Psoas muscle (tissue), 8 donors: ENCODE data around the gene DCTN2. TPM values are rescaled to one million over a fixed set of nuclear protein-coding genes. Genes with fewer than 3 reads are reported as not detected.

Source experiments
- ATAC-seq, 4 donors: fragments of 200-7000 bp; cut with Tn5 transposase; one replicate each; pipeline ENCODE4 v1.9.1; 2020; ENCODE audit warnings: moderate library complexity in 3 of 4, mild to moderate bottlenecking in 2 of 4
- DNase-seq, 2 donors: peaks; one replicate each; pipeline ENCODE4 v3.0.0-alpha.2; 2020
- H3K27ac ChIP-seq: fragments of 200-600 bp; one replicate; pipeline ENCODE4 v1.8.0; 2022
- H3K27me3 ChIP-seq, 3 donors: fragments of 200-600 bp in 1 of 3; one replicate each; pipeline versions ENCODE4 v1.6.1 to v1.8.0; 2013 to 2022; ENCODE audit warnings: low read length in 2 of 3, mild to moderate bottlenecking in 2 of 3, moderate library complexity in 1 of 3; ENCODE audit not compliant: insufficient read depth in 3 of 3
- H3K36me3 ChIP-seq, 2 donors: fragments of 200-600 bp in 1 of 2; one replicate each; pipeline versions ENCODE4 v1.6.1 to v1.8.0; 2013 to 2022; ENCODE audit warnings: low read depth in 1 of 2, mild to moderate bottlenecking in 1 of 2, moderate library complexity in 1 of 2; ENCODE audit not compliant: insufficient read depth in 1 of 2
- H3K4me1 ChIP-seq: fragments of 200-600 bp; one replicate; pipeline ENCODE4 v1.8.0; 2022
- H3K4me3 ChIP-seq: fragments of 200-600 bp; one replicate; pipeline ENCODE4 v1.8.0; 2022; ENCODE audit warnings: mild to moderate bottlenecking
- H3K9me3 ChIP-seq: fragments of 200-600 bp; one replicate; pipeline ENCODE4 v1.8.0; 2022
- CTCF ChIP-seq: fragments of 200-600 bp; IDR thresholded peaks from one replicate; pipeline ENCODE4 v1.8.0; 2022; ENCODE audit warnings: antibody characterized with exemption
- WGBS, 3 donors: extraction: QIAGEN DNeasy Blood & Tissue Kit; methylation state at CpG; one replicate each; pipeline versions ENCODE4 v1.1.6 to v1.1.7; 2013; 5-methylcytosine and 5-hydroxymethylcytosine counted together
- intact Hi-C, 2 donors: fragments of 100-400 bp; cut with DNase I; formaldehyde crosslinking; loops; one replicate each; pipeline versions ENCODE4 v1.11.0 to v1.14.2; 2022
- polyA plus RNA-seq, 3 donors: library from polyadenylated mRNA; stranded (reverse); fragments of 200-250 nt; gene quantifications; one replicate each; pipeline ENCODE4 v1.2.3, GENCODE V29; 2013
- total RNA-seq, 4 donors: library from RNA; stranded (reverse); fragmentation: NEBNext Ultra II Directional in 2 of 4; extraction: Animal tissue kit (Norgen Biotek cat#: 25700) in 2 of 4; gene quantifications; one replicate each; pipeline versions ENCODE4 v1.2.1 to v1.2.4, GENCODE V29; 2021 to 2023
- donor health status: healthy with polysubstance abuse.
- donor health status: DM: no; HTN: no; CAD: no; lungs with moderate emphysema.
- donor health status: Bipolar disorder and iron deficiency.
- donor health status: healthy.
- donor health status: DM: yes; HTN: yes; CAD: no.
- donor health status: DM: no; HTN: no; CAD: no.
- donor health status: DM: no; HTN: no; CAD: no.
- donor health status: DM: yes; HTN: yes; CAD: no.

DCTN2 gene
- total and polyA plus RNA-seq, 7 donors: 91.0 to 165 (median 108) TPM

- no peak for TF ChIP-seq CTCF
- ATAC-seq: no peak
- WGBS, 3 donors: 42 to 51% (median 43%) methylated on average over 5 of the region's 5 CpGs
Observed at GRCh38 chr12:57483466-57483865, 63.5 kb downstream of the DCTN2 start.

GRCh38 chr12:57481671-57482070 is 65.3 kb downstream of the DCTN2 start:
- Histone ChIP-seq H3K36me3 (no peaks in the 10 kb centered on the region), H3K4me3 (no peak overlapping the region), H3K27ac (no peak overlapping the region), H3K27me3 (peaks cover 0 to 9% (median 7%) of the 10 kb centered on the region in 3 donors), H3K9me3 (no peaks in the 10 kb centered on the region), H3K4me1 (no peaks in the 10 kb centered on the region)
- no peak for TF ChIP-seq CTCF
- no peak for DNase-seq
- intact Hi-C loops: no loop called here
- whole genome bisulfite sequencing, 3 donors: 62 to 86% (median 68%) methylated on average over 1 of the region's 1 CpG
- ATAC-seq: no peak

More at GRCh38 chr12:57483466-57483865, 63.5 kb downstream of the DCTN2 start:
- H3K27ac ChIP-seq: no peak overlapping the region
- no peak overlapping the region for H3K4me3 ChIP-seq
- intact Hi-C loops: no loop called here
- no peaks in the 10 kb centered on the region for H3K9me3 ChIP-seq
- no peaks in the 10 kb centered on the region for H3K36me3 ChIP-seq
- H3K27me3 ChIP-seq: peaks cover 0 to 3% (median 2%) of the 10 kb centered on the region in 3 donors
- peaks cover under 1% of the 10 kb centered on the region for H3K4me1 ChIP-seq
- peak in 1 of 2 donors; percentile 19 for DNase-seq

Other genes starting within 250 kb of the DCTN2 start
- gene R3HDM2, start 116.1 kb downstream of the DCTN2 start, total RNA-seq: 10 to 100 TPM; 41.4 to 64.9 (median 45.0) TPM
- 10 to 100 TPM; 12.1 to 22.6 (median 20.9) TPM for gene R3HDM2, start 116.1 kb downstream of the DCTN2 start, polyA plus RNA-seq
- gene INHBC, start 112.4 kb downstream of the DCTN2 start, total RNA-seq: under 1 TPM in 2 of 4 donors, not detected in 2; 0.18 to 0.21 TPM
- gene INHBC, start 112.4 kb downstream of the DCTN2 start, polyA plus RNA-seq: under 1 TPM in 1 of 3 donors, not detected in 2; 0.05 TPM
- 1 to 10 TPM in 2 of 4 donors, under 1 TPM in 2; 0.23 to 6.8 (median 2.1) TPM for gene INHBE, start 91.9 kb downstream of the DCTN2 start, total RNA-seq
- 1 to 10 TPM in 1 of 3 donors, under 1 TPM in 2; 0.18 to 1.4 (median 0.18) TPM for gene INHBE, start 91.9 kb downstream of the DCTN2 start, polyA plus RNA-seq
- gene GLI1, start 87.4 kb downstream of the DCTN2 start, total RNA-seq: under 1 TPM in 3 of 4 donors, not detected in 1; 0.07 to 0.86 (median 0.61) TPM
- under 1 TPM; 0.21 to 0.34 (median 0.23) TPM for gene GLI1, start 87.4 kb downstream of the DCTN2 start, polyA plus RNA-seq
- 1 to 10 TPM; 1.3 to 5.4 (median 4.1) TPM for gene ARHGAP9, start 67.3 kb downstream of the DCTN2 start, total RNA-seq
- 1 to 10 TPM in 2 of 3 donors, under 1 TPM in 1; 0.91 to 2.0 (median 1.4) TPM for gene ARHGAP9, start 67.3 kb downstream of the DCTN2 start, polyA plus RNA-seq
- gene MARS1, start 59.1 kb downstream of the DCTN2 start, total RNA-seq: 10 to 100 TPM; 68.6 to 88.0 (median 83.7) TPM
- 10 to 100 TPM; 41.2 to 97.4 (median 77.7) TPM for gene MARS1, start 59.1 kb downstream of the DCTN2 start, polyA plus RNA-seq
- gene DDIT3, start 26.7 kb downstream of the DCTN2 start, total RNA-seq: 10 to 100 TPM; 11.1 to 59.5 (median 19.6) TPM
- gene DDIT3, start 26.7 kb downstream of the DCTN2 start, polyA plus RNA-seq: 100 to 1,000 TPM in 1 of 3 donors, 10 to 100 TPM in 2; 62.5 to 224 (median 68.9) TPM
- 10 to 100 TPM; 29.5 to 52.9 (median 39.5) TPM for gene MBD6, start 24.4 kb downstream of the DCTN2 start, total RNA-seq
- 10 to 100 TPM; 11.6 to 18.4 (median 17.5) TPM for gene MBD6, start 24.4 kb downstream of the DCTN2 start, polyA plus RNA-seq
- gene KIF5A, start 2.9 kb upstream of the DCTN2 start, total RNA-seq: under 1 TPM in 3 of 4 donors, not detected in 1; 0.04 to 0.21 (median 0.14) TPM
- gene KIF5A, start 2.9 kb upstream of the DCTN2 start, polyA plus RNA-seq: under 1 TPM; 0.01 to 0.18 (median 0.04) TPM
- gene PIP4K2C, start 44.0 kb upstream of the DCTN2 start, total RNA-seq: 10 to 100 TPM in 2 of 4 donors, 1 to 10 TPM in 2; 8.1 to 13.3 (median 9.9) TPM
- 10 to 100 TPM in 2 of 3 donors, 1 to 10 TPM in 1; 7.7 to 16.4 (median 16.0) TPM for gene PIP4K2C, start 44.0 kb upstream of the DCTN2 start, polyA plus RNA-seq
- 1 to 10 TPM; 3.5 to 9.1 (median 4.2) TPM for gene DTX3, start 57.6 kb upstream of the DCTN2 start, total RNA-seq
- 1 to 10 TPM; 4.4 to 5.2 (median 4.5) TPM for gene DTX3, start 57.6 kb upstream of the DCTN2 start, polyA plus RNA-seq
- 1 to 10 TPM; 2.9 to 9.2 (median 3.5) TPM for gene ARHGEF25, start 64.2 kb upstream of the DCTN2 start, total RNA-seq
- gene ARHGEF25, start 64.2 kb upstream of the DCTN2 start, polyA plus RNA-seq: 1 to 10 TPM; 3.2 to 4.5 (median 4.2) TPM
- gene B4GALNT1, start 86.0 kb upstream of the DCTN2 start, total RNA-seq: 10 to 100 TPM in 3 of 4 donors, 1 to 10 TPM in 1; 9.1 to 26.6 (median 12.1) TPM
- gene B4GALNT1, start 86.0 kb upstream of the DCTN2 start, polyA plus RNA-seq: 10 to 100 TPM in 1 of 3 donors, 1 to 10 TPM in 2; 8.2 to 46.7 (median 8.8) TPM
- gene OS9, start 146.9 kb upstream of the DCTN2 start, total RNA-seq: 10 to 100 TPM; 56.6 to 64.4 (median 61.5) TPM
- 10 to 100 TPM; 53.0 to 76.4 (median 74.6) TPM for gene OS9, start 146.9 kb upstream of the DCTN2 start, polyA plus RNA-seq
- gene AGAP2, start 191.6 kb upstream of the DCTN2 start, total RNA-seq: 1 to 10 TPM; 3.5 to 9.6 (median 5.8) TPM
- 1 to 10 TPM; 2.5 to 3.9 (median 2.9) TPM for gene AGAP2, start 191.6 kb upstream of the DCTN2 start, polyA plus RNA-seq
- 10 to 100 TPM; 14.6 to 21.0 (median 18.8) TPM for gene TSPAN31, start 197.8 kb upstream of the DCTN2 start, total RNA-seq
- gene TSPAN31, start 197.8 kb upstream of the DCTN2 start, polyA plus RNA-seq: 10 to 100 TPM; 16.8 to 31.2 (median 23.2) TPM
- gene CDK4, start 205.1 kb upstream of the DCTN2 start, total RNA-seq: 10 to 100 TPM; 38.0 to 74.1 (median 53.6) TPM
- gene CDK4, start 205.1 kb upstream of the DCTN2 start, polyA plus RNA-seq: 100 to 1,000 TPM in 1 of 3 donors, 10 to 100 TPM in 2; 52.8 to 105 (median 56.6) TPM
- gene MARCHF9, start 207.9 kb upstream of the DCTN2 start, total RNA-seq: 1 to 10 TPM; 7.8 to 9.4 (median 8.8) TPM
- gene MARCHF9, start 207.9 kb upstream of the DCTN2 start, polyA plus RNA-seq: 1 to 10 TPM; 5.7 to 8.8 (median 7.2) TPM
- under 1 TPM in 3 of 4 donors, not detected in 1; 0.42 to 0.54 (median 0.50) TPM for gene CYP27B1, start 219.9 kb upstream of the DCTN2 start, total RNA-seq
- gene CYP27B1, start 219.9 kb upstream of the DCTN2 start, polyA plus RNA-seq: under 1 TPM in 2 of 3 donors, not detected in 1; 0.06 to 0.10 TPM
- 10 to 100 TPM; 24.3 to 56.5 (median 30.4) TPM for gene METTL1, start 224.9 kb upstream of the DCTN2 start, total RNA-seq
- 10 to 100 TPM; 18.8 to 80.9 (median 19.0) TPM for gene METTL1, start 224.9 kb upstream of the DCTN2 start, polyA plus RNA-seq
- 1 to 10 TPM in 3 of 4 donors, under 1 TPM in 1; 0.89 to 1.9 (median 1.4) TPM for gene EEF1AKMT3, start 225.4 kb upstream of the DCTN2 start, total RNA-seq
- 1 to 10 TPM in 1 of 3 donors, under 1 TPM in 2; 0.62 to 2.0 (median 0.66) TPM for gene EEF1AKMT3, start 225.4 kb upstream of the DCTN2 start, polyA plus RNA-seq
- 10 to 100 TPM; 31.5 to 52.8 (median 50.2) TPM for gene TSFM, start 235.6 kb upstream of the DCTN2 start, total RNA-seq
- 10 to 100 TPM; 39.5 to 74.3 (median 59.2) TPM for gene TSFM, start 235.6 kb upstream of the DCTN2 start, polyA plus RNA-seq